MM.1S (cell line): ENCODE data around the gene GNAI2.

Experiments
- DNase-seq: peaks from one replicate; pipeline ENCODE4 v3.0.0-alpha.2; 2015
- H2AFZ ChIP-seq: fragments of 300-600 bp; sonication (generic); 2 replicates; pipeline ENCODE4 v1.6.0; 2016; ENCODE audit warnings: antibody characterized with exemption, low read length
- H3F3A ChIP-seq: fragments of 300-600 bp; sonication (generic); 2 replicates; pipeline ENCODE4 v1.6.1; 2016; ENCODE audit warnings: mild to moderate bottlenecking, antibody characterized with exemption, low read length, moderate library complexity, mixed read lengths; ENCODE audit not compliant: insufficient read depth
- H3K27ac ChIP-seq: fragments of 300-600 bp; sonication (generic); 2 replicates; pipeline ENCODE4 v1.5.1; 2016; ENCODE audit warnings: mild to moderate bottlenecking, low read length
- H3K27me3 ChIP-seq: fragments of 300-600 bp; sonication (generic); replicated peaks from 2 replicates; pipeline ENCODE4 v1.6.0; 2016; ENCODE audit warnings: low read length; ENCODE audit not compliant: insufficient read depth
- H3K36me3 ChIP-seq: fragments of 300-600 bp; sonication (generic); replicated peaks from 2 replicates; pipeline ENCODE4 v1.6.1; 2016; ENCODE audit warnings: mild to moderate bottlenecking, low read length, mixed read lengths; ENCODE audit not compliant: insufficient read depth
- H3K4me1 ChIP-seq: fragments of 300-600 bp; sonication (generic); 2 replicates; pipeline ENCODE4 v1.6.1; 2016; ENCODE audit warnings: low read length, mixed read lengths
- H3K4me2 ChIP-seq: fragments of 300-600 bp; sonication (generic); 2 replicates; pipeline ENCODE4 v1.6.0; 2016; ENCODE audit warnings: low read depth, low read length
- H3K4me3 ChIP-seq: fragments of 300-600 bp; sonication (generic); 2 replicates; pipeline ENCODE4 v1.5.1; 2016; ENCODE audit warnings: low read length, mixed read lengths
- H3K79me2 ChIP-seq: fragments of 300-600 bp; sonication (generic); 2 replicates; pipeline ENCODE4 v1.6.1; 2016; ENCODE audit warnings: mixed run types, low read length, mixed read lengths
- H3K9ac ChIP-seq: fragments of 300-600 bp; sonication (generic); 2 replicates; pipeline ENCODE4 v1.6.1; 2016; ENCODE audit warnings: low read length, mixed read lengths
- H3K9me2 ChIP-seq: fragments of 300-600 bp; sonication (generic); replicated peaks from 2 replicates; pipeline ENCODE4 v1.6.1; 2016; ENCODE audit warnings: mild to moderate bottlenecking, low read length, mixed read lengths; ENCODE audit not compliant: insufficient read depth
- H3K9me3 ChIP-seq: fragments of 300-600 bp; sonication (generic); replicated peaks from 2 replicates; pipeline ENCODE4 v1.6.1; 2016; ENCODE audit warnings: mild to moderate bottlenecking, low read length, mixed read lengths; ENCODE audit not compliant: insufficient read depth
- H4K20me1 ChIP-seq: fragments of 300-600 bp; sonication (generic); 2 replicates; pipeline ENCODE4 v1.6.1; 2016; ENCODE audit warnings: mild to moderate bottlenecking, low read length, moderate library complexity, mixed read lengths; ENCODE audit not compliant: insufficient read depth
- CTCF ChIP-seq: fragments of 300-600 bp; sonication (generic); IDR thresholded peaks from 2 replicates; pipeline ENCODE4 v1.5.1; 2016; ENCODE audit warnings: antibody characterized with exemption, low read length, mixed read lengths
- EZH2 ChIP-seq: fragments of 300-600 bp; sonication (generic); optimal IDR thresholded peaks from 2 replicates; pipeline ENCODE3; 2017; ENCODE audit warnings: low read depth, mild to moderate bottlenecking, antibody characterized with exemption, low read length, mixed read lengths
- EZH2phosphoT487 ChIP-seq: fragments of 300-600 bp; sonication (generic); IDR thresholded peaks from 2 replicates; pipeline ENCODE4 v1.6.1; 2018; ENCODE audit warnings: antibody characterized with exemption, low read length

The GNAI2 gene

DNA sequence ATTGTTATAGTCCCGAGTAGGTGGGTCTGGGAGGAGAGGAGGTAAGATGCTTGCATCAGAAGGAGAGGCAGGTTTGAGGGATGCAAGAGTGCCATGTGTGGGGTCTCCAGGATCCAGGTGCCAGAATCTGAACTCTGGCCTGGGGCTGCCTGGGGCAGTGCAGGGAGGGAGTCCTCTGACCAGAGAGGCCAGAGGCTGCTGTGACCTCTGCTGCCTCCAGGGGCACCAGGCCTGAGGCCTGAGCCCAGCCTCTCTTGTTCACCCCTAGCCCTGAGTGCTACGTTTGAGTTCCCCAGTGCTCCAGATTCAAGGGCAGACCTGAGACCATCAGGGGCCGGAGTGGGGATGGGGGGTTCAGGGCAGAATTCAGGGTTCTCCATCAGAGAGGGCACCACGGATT is 23.5 kb upstream of the GNAI2 start:
- Histone ChIP-seq H4K20me1 (no peaks in the 10 kb centered on the region), H3K27ac (no peak overlapping the region), H3K36me3 (no peaks in the 10 kb centered on the region), H3K27me3 (peaks cover 70% of the 10 kb centered on the region), H3K4me2 (no peak overlapping the region), H3K4me1 (no peaks in the 10 kb centered on the region), H3K9me2 (no peaks in the 10 kb centered on the region), H3K4me3 (no peak overlapping the region), H3K9me3 (no peaks in the 10 kb centered on the region), H3K9ac (no peak overlapping the region), H3K79me2 (no peaks in the 10 kb centered on the region), H3F3A (no peaks in the 10 kb centered on the region), H2AFZ (no peak overlapping the region)
- no peak for TF ChIP-seq EZH2
- TF ChIP-seq CTCF: no peak
- no peak for TF ChIP-seq EZH2phosphoT487
- no peak for DNase-seq

- TF ChIP-seq CTCF: no peak
- TF ChIP-seq EZH2: no peak
- TF ChIP-seq EZH2phosphoT487: no peak
- Histone ChIP-seq H3K36me3 (no peaks in the 10 kb centered on the region), H3K9ac (no peak overlapping the region), H3K27me3 (peaks cover 70% of the 10 kb centered on the region), H3K9me3 (no peaks in the 10 kb centered on the region), H4K20me1 (no peaks in the 10 kb centered on the region), H3K4me1 (no peaks in the 10 kb centered on the region), H3K27ac (no peak overlapping the region), H3K4me3 (no peak overlapping the region), H3K9me2 (no peaks in the 10 kb centered on the region), H3K79me2 (no peaks in the 10 kb centered on the region), H3K4me2 (no peak overlapping the region), H3F3A (no peaks in the 10 kb centered on the region), H2AFZ (no peak overlapping the region)
- no peak for DNase-seq
These were observed 23.0 kb upstream of the GNAI2 start for GRCh38 chr3:50212971-50213370.

- no peak for DNase-seq
- H3K79me2 ChIP-seq: no peaks in the 10 kb centered on the region
- TF ChIP-seq CTCF (no peak), EZH2phosphoT487 (no peak), EZH2 (no peak)
These were observed 22.6 kb upstream of the GNAI2 start for GRCh38 chr3:50213373-50213772.

DNA sequence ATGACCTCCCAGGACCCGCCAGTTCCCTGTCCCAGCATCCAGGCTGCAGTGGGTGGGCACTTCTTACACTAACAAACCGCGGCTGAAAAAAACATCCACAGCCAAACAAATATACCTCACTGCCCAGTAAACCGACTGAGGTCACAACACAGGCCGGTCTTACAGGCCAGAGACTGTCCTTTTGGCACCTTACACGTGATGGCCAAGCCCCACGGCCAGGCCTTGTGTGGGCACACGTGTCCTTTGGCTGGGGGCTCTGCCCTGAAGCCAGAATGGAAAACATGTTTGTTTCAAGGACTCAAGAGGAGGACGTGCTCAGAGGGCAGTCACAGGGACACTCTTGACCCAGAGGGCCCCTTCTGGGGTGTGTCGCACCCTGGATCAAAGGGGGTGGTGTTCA is 21.2 kb upstream of the GNAI2 start:
- H3K79me2 ChIP-seq: no peaks in the 10 kb centered on the region
- no peak overlapping the region for H3K4me2 ChIP-seq
- no peaks in the 10 kb centered on the region for H3K9me3 ChIP-seq
- H3K36me3 ChIP-seq: no peaks in the 10 kb centered on the region
- TF ChIP-seq CTCF (no peak), EZH2phosphoT487 (no peak), EZH2 (no peak)
- no peak overlapping the region for H3K9ac ChIP-seq
- no peaks in the 10 kb centered on the region for H3F3A ChIP-seq
- H2AFZ ChIP-seq: no peak overlapping the region
- DNase-seq: no peak
- no peaks in the 10 kb centered on the region for H4K20me1 ChIP-seq
- H3K27me3 ChIP-seq: peaks cover 80% of the 10 kb centered on the region
- no peak overlapping the region for H3K27ac ChIP-seq
- no peak overlapping the region for H3K4me3 ChIP-seq
- H3K4me1 ChIP-seq: no peaks in the 10 kb centered on the region
- no peaks in the 10 kb centered on the region for H3K9me2 ChIP-seq

More at GRCh38 chr3:50213373-50213772, 22.6 kb upstream of the GNAI2 start:
- Histone ChIP-seq H3K4me3 (no peak overlapping the region), H3K36me3 (no peaks in the 10 kb centered on the region), H3K27me3 (peaks cover 73% of the 10 kb centered on the region), H3F3A (no peaks in the 10 kb centered on the region), H3K9me2 (no peaks in the 10 kb centered on the region), H3K9ac (no peak overlapping the region), H2AFZ (no peak overlapping the region), H3K4me1 (no peaks in the 10 kb centered on the region), H4K20me1 (no peaks in the 10 kb centered on the region), H3K4me2 (no peak overlapping the region), H3K9me3 (no peaks in the 10 kb centered on the region), H3K27ac (no peak overlapping the region)
